Type B pancreatic cell (in vitro differentiated cells): Measurements from ENCODE around the gene CATSPER2. TPM values are rescaled to one million over a fixed set of nuclear protein-coding genes. Genes with fewer than 3 reads are reported as not detected.

Experiments
- total RNA-seq: library from RNA; stranded (reverse); gene quantifications from 2 replicates; pipeline ENCODE4 v1.2.1, GENCODE V29; 2021; ENCODE audit warnings: low replicate concordance

Gene CATSPER2
- total RNA-seq, 1 donor from 2014 or later = 5.1 TPM

Other genes starting within 250 kb of the CATSPER2 start
- gene TP53BP1, start 155.7 kb downstream of the CATSPER2 start, total RNA-seq = 68.3 and 101 TPM in 2 replicates
- gene MAP1A, start 131.2 kb downstream of the CATSPER2 start, total RNA-seq = 6.0 and 18.2 TPM in 2 replicates
- gene PPIP5K1, start 58.6 kb downstream of the CATSPER2 start, total RNA-seq = 58.2 and 87.0 TPM in 2 replicates
- gene CKMT1B, start 54.8 kb downstream of the CATSPER2 start, total RNA-seq = 41.2 and 73.2 TPM in 2 replicates
- gene STRC, start 30.0 kb downstream of the CATSPER2 start, total RNA-seq = 0.77 and 1.2 TPM in 2 replicates
- 37.3 and 79.5 TPM in 2 replicates for gene CKMT1A, start 45.0 kb upstream of the CATSPER2 start, total RNA-seq
- 508 and 604 TPM in 2 replicates for gene PDIA3, start 97.6 kb upstream of the CATSPER2 start, total RNA-seq
- 4.1 and 9.8 TPM in 2 replicates for gene ELL3, start 128.1 kb upstream of the CATSPER2 start, total RNA-seq
- 805 and 910 TPM in 2 replicates for gene SERF2, start 143.5 kb upstream of the CATSPER2 start, total RNA-seq
- gene SERINC4, start 151.4 kb upstream of the CATSPER2 start, total RNA-seq = 0.14 and 0.17 TPM in 2 replicates
- gene HYPK, start 151.8 kb upstream of the CATSPER2 start, total RNA-seq = 14.9 and 17.2 TPM in 2 replicates
- 36.6 and 37.4 TPM in 2 replicates for gene MFAP1, start 175.8 kb upstream of the CATSPER2 start, total RNA-seq
- gene WDR76, start 178.2 kb upstream of the CATSPER2 start, total RNA-seq = 5.7 and 16.9 TPM in 2 replicates